Measurements from ENCODE around the gene EXOC4. TPM values are rescaled to one million over a fixed set of nuclear protein-coding genes. Genes with fewer than 3 reads are reported as not detected.
"Not testable (repeated sequence)": the region's sequence is repeated elsewhere in the genome, so short reads cannot be mapped to it uniquely, and the experiment has no call there.

EXOC4 gene
- polyA plus RNA-seq, 1 experiment: 45.9 TPM

DNA sequence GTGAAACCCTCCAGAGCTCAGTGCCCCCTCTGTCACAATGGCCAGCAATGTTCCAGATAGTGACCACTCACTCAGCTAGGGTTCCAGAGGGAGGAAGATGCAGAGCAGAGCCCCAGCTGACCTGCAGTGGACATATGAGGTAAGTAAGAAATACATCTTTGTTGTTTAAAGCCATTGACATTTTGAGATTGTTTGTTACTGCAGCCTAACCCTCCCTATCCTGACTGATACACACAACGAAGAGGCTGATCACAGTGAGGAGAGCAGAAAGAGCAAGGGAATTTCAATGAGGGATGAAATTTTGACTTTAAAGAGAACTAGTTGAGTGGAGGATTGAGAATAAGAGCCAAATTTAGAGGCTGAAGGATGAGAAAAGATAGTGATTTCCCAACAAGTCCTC is 822.9 kb downstream of the EXOC4 start:
- CTCF ChIA-PET: no interaction called here

DNA sequence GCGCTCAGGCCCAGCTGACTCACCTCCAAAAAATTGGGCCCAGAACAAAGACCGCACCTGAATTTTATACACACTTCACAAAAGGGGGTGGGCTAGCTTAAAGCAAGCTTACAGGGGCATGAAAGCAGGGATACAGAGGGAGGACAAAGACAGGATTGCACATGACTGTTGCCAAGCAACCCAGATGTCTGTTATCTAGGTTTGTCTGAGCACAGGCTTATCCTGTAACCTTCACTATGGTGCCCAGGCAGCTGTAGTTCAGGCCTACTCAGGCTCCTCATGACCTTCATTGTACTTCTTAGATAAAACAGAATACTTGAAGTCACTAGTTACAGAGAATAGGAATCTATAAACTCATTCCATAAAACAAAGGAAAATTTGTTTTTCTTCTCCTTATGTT is 824.7 kb downstream of the EXOC4 start:
- CTCF ChIA-PET: interaction anchor here (1.3 kb wide), 1 partner anchor 63 kb away, joined by 4 read pairs; no protein-coding TSS in a partner anchor
- H3K36me3 ChIP-seq (ENCODE audit: control insufficient read depth, insufficient read depth, low read length); H3K27me3 ChIP-seq (ENCODE audit: control insufficient read depth, insufficient read depth, low read length); POLR2A ChIA-PET; H3K4me3 ChIP-seq (ENCODE audit: low read depth, low read length); DNase-seq (ENCODE audit: low read depth): not testable (repeated sequence)

More for the DNA sequence above, 822.9 kb downstream of the EXOC4 start:
- TF ChIP-seq, protein P1, sequence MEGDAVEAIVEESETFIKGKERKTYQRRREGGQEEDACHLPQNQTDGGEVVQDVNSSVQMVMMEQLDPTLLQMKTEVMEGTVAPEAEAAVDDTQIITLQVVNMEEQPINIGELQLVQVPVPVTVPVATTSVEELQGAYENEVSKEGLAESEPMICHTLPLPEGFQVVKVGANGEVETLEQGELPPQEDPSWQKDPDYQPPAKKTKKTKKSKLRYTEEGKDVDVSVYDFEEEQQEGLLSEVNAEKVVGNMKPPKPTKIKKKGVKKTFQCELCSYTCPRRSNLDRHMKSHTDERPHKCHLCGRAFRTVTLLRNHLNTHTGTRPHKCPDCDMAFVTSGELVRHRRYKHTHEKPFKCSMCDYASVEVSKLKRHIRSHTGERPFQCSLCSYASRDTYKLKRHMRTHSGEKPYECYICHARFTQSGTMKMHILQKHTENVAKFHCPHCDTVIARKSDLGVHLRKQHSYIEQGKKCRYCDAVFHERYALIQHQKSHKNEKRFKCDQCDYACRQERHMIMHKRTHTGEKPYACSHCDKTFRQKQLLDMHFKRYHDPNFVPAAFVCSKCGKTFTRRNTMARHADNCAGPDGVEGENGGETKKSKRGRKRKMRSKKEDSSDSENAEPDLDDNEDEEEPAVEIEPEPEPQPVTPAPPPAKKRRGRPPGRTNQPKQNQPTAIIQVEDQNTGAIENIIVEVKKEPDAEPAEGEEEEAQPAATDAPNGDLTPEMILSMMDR (IDR thresholded peaks at IDR 0.05; ENCODE audit: insufficient read depth, low read depth, low read length): no peak
- H3K4me3 ChIP-seq (ENCODE audit: low read depth, low read length): no peak overlapping the region
- POLR2A ChIA-PET: no interaction called here
- H3K36me3 ChIP-seq (ENCODE audit: control insufficient read depth, insufficient read depth, low read length): no peaks in the 10 kb centered on the region
- no peaks in the 10 kb centered on the region for H3K27me3 ChIP-seq (ENCODE audit: control insufficient read depth, insufficient read depth, low read length)
- no peak for DNase-seq (ENCODE audit: low read depth)

DNA sequence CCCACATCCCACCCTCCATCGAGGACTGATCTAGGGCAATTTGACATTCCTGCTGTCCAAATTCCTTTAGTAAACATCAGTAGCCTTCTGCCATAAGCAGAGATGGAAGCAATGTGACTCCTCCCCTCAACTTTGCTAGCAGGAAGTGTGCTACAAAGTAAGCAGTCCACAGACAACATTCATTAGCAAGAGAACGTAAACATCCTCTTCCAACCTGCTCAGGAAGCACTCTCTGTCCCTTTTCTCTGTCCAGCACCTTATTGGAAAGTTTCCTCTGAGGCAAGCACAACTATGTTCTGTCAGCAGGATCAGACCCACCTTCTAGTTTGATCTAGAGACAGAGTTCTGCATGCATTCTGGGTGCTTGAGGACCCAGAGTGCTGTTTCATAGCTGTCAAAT is 826.1 kb downstream of the EXOC4 start:
- no peaks in the 10 kb centered on the region for H3K36me3 ChIP-seq (ENCODE audit: control insufficient read depth, insufficient read depth, low read length)
- no peaks in the 10 kb centered on the region for H3K27me3 ChIP-seq (ENCODE audit: control insufficient read depth, insufficient read depth, low read length)
- ChIA-PET CTCF (no interaction called here), POLR2A (no interaction called here)
- H3K4me3 ChIP-seq (ENCODE audit: low read depth, low read length): no peak overlapping the region
- TF ChIP-seq, protein P1 (IDR thresholded peaks at IDR 0.05; ENCODE audit: insufficient read depth, low read depth, low read length): no peak
- no peak for DNase-seq (ENCODE audit: low read depth)

DNA sequence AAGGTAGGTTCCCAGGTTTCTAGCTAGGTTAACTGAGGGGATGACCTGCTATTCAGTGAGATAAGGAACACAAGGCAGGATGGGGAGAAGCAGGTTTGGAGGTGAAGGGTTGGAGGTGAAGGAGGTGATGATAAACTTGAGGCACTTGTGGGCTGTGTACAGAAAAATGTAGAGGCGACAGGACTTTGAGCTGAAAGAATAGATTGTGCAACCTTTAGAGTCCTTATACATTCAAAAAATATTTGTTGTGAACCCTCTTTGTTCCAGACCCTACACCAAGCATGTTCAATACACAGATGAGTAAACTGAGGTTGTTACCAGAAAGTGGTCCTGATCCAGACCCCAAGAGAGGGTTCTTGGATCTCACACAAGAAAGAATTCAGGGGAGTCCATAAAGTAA is 828.8 kb downstream of the EXOC4 start:
- no peak overlapping the region for H3K4me3 ChIP-seq (ENCODE audit: low read depth, low read length)
- no peaks in the 10 kb centered on the region for H3K27me3 ChIP-seq (ENCODE audit: control insufficient read depth, insufficient read depth, low read length)
- no peak for DNase-seq (ENCODE audit: low read depth)
- TF ChIP-seq, protein P1 (IDR thresholded peaks at IDR 0.05; ENCODE audit: insufficient read depth, low read depth, low read length): no peak
- H3K36me3 ChIP-seq (ENCODE audit: control insufficient read depth, insufficient read depth, low read length): no peaks in the 10 kb centered on the region
- CTCF ChIA-PET: interaction anchor here (0.6 to 1.5 kb wide), 2 partner anchors 59 to 1487 kb away, joined by 3 to 4 read pairs; no protein-coding TSS in a partner anchor
- POLR2A ChIA-PET: no interaction called here

DNA sequence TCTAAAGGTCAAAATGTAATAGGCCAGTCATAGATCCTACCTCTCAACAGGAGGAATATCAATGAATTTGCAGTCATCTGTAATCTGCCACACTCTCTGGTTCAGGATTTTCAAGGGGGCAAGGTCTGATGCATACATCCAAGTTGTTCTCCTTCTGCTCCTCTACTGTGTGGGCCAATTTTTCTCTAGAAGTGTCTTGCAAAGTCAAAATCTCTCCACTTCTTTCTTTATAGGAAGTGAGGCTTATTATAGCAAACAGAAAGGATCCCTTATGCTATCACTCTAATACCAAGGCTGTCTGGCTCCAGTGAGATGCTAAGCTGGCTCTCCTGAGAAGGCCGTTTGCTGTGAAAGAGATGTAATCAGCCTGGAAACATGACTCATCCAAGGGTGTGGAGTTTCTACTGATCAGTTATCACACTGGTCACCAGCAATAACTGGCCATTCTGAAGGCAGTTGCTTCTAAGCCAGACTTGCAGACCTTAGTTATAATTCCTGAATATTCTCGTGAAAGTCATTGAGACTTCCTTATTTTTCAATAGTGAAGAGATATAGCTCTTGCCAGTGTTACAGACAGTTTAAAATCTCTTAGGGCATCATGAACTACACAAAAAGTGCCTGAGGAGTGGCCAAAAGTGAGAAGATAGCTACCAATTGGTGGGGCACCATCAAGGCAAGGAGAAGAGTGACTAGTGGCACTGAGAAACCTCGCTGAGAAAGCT is 831.0 kb downstream of the EXOC4 start:
- peak; percentile 1 for DNase-seq (ENCODE audit: low read depth)
- TF ChIP-seq, protein P1 (IDR thresholded peaks at IDR 0.05; ENCODE audit: insufficient read depth, low read depth, low read length): no peak
- H3K36me3 ChIP-seq (ENCODE audit: control insufficient read depth, insufficient read depth, low read length): no peaks in the 10 kb centered on the region
- ChIA-PET POLR2A (no interaction called here), CTCF (no interaction called here)
- H3K27me3 ChIP-seq (ENCODE audit: control insufficient read depth, insufficient read depth, low read length): no peaks in the 10 kb centered on the region
- no peak overlapping the region for H3K4me3 ChIP-seq (ENCODE audit: low read depth, low read length)
